EH (cell line): Measurements from ENCODE around the gene KCTD1.

ENCODE experiments used
- DNase-seq: peaks from one replicate; pipeline ENCODE4 v3.0.0-alpha.2; 2015; ENCODE audit warnings: low read depth

Gene KCTD1

DNA sequence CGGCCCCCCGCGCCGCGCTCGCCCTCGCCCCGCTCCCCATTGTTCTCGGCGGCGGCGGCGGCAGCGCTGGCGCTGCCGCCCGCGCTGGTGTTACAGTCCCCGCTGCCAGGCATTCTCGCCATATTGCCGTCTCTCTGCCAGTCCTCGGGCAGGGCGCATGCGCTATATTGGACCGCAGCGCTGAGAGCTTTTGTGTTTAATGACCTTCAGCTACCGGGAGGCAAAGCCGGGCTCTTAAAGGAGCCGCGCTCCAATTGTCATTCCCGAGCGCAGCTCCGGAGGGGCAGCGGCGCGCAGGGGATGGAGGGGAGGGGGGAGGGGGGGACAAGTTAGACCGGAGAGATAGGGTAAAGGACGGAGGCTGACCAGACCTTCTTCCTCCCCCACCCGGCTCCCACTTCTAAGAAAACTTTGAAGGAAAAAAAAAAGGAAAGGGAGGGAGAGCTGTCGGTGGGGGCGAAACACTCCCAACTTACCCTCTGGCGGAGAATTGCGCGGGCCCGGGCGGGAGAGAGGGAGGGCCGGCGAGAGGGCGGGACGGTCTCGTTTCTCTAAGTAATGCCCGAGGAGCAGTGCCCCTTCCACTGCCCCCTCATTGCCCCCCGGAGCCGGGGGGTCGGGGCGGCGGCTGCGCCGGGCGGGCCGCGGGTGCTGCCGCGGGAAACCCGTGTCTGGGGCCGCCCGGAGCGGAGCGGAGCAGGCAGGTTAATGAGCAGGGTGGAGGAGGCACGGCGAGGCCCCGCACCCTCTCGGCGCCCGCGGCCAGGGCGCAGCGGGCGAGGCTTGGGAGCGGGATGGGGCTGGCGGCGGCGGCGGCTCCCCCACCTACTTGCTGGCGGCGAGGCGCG lies at the start of gene KCTD1:
Gene KCTD1 (minus strand): TSS at position 139 of the 848 bp plus-strand sequence. CDS start 17 bp downstream, at position 122.
- peak; percentile 91 for DNase-seq

DNA sequence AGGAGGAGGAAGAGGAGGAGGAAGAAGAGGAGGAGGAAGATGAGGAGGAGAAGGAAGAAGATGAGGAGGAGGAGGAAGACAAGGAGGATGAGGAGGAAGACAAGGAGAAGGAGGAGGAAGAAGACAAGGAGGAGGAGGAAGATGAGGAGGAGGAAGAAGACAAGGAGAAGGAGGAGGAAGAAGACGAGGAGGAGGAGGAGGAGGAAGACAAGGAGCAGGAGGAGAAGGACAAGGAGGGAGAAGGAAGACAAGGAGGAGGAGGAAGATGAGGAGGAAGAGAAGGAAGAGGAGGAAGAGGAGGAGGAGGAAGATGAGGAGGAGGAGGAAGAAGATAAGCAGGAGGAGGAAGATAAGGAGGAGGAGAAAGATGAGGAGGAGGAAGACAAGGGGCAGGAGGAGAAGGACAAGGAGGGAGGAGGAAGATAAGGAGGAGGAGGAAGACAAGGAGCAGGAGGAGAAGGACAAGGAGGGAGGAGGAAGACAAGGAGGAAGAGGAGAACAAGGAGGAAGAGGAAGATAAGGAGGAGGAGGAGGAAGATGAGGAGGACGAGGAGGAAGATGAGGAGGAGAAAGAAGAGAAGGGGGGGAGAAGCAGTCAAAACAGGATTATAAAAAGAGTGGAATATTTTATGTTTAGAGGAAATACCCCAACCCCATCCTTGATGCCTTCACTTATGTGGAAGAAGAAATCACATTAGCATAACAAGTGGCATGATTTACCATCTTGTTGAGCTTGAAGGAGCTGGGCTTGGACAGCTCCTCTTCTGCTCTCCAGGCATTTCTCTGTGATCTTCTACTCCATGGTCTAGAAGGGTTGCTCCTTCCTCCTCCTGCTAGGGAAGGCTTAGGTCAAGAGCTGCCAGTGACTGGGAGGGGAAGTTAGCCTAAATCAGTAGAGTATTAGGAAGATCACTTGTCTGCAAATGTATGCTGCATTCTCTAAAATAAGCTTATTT lies 45.3 kb upstream of the KCTD1 start:
- no peak for DNase-seq

DNA sequence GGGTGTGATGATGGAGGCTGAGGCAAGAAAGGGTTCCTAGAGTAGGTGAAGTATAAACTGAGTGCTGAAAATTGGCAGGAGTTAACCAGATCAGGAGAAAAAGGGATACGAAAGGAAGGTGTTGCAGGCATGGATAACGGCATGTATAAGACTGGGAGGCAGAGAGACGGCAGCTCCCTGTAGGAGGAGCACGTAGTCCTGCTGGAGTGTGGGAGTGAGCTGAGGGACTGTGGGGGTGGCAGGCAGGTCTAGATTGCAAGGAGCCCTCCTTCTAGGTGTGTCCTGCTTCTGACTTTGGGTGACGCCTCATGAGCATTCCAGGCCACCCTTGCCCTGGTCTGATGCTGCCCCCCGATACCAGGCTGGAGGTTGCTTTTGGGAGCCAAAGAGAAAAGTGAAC lies 36.4 kb upstream of the KCTD1 start:
- DNase-seq = no peak

DNA sequence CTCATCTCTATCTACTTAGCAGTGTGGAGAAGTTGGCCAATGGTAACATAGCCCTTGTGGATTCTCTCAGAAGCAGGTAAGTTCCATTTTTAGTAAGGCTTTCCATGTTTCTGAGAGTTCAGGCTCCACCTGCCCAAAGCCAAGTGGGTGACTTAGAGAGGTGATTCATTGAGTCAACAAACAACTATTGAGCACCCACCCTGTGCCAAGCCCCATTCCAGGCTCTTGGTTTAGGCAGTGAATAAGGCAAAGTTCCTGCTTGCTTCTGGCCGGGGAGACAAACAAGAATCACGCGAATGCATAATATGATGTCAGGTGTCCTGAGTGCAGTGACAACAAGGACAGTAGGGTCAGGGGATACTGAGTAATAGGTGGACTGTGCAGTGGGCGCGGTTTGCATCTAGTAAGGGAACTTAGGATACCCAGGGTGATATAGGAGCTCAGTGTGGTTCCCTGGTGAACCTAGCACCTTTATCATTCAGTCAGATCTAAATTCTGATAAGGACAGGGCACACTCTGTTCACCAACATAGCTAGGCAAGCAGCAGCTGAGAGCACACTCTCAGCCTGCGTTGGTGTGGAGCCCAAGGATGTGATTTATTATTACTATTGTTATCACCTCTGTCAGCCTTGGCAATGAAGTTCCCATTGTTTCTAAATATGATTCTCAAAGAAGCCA lies 31.7 kb upstream of the KCTD1 start:
- DNase-seq = no peak

DNA sequence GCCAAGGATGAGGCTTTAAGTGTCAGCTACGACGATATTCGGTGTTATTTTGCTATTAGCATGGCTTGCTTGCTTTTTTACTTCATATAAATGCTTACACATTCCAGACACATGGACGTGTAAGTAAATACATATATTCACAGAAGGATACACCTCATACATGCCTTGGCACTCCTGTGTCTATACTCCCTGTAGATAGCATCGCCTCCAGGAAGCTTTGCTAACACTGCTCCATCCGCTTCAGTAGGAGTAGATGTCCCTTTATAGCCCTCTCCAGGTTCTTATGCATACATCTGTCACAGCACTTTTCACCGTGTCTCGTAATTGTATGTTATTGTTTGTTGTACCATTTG lies 27.5 kb upstream of the KCTD1 start:
- DNase-seq = no peak

DNA sequence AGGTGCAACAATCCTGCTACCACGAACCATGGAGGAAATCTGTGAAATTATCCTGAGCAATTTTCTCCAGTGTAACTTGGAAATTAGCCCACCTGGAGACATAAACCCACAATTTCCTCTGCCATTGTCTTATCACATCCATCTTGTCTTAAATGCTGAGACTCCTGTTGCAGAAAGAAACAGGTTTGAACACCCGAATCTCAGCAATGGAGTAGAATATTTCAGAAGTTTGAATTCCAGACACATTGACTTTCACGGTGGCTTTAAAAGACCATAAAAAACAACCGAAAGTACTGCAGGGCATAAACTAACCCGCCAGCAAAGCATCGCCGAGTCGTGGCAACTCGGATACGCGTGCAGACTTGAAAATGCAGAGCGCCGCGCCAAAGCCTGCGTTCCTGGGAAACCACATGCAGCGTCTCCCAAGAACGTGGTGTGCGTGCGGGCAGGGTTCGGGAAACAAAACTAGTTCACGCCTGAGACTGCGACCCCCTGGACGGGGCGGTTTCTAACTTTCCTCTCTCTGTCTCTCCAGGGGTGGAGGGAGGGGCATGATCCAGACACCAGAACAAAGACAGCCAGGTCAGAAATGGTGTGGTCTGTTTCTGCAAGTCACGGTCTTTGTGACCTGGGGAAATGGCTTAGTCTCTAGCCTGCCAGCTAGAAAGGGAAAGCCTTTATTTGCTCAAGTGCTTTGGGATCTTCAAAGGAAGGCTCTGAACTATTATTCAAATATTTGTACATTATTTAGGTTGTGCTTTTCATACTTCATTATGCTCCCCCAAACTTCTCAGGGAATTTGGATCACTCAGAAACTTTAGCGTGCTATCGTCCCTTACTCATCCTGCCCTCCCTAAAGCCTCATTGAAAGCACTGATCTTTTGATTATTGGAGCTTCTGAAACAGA lies 26.9 kb upstream of the KCTD1 start:
- peak; percentile 74 for DNase-seq

DNA sequence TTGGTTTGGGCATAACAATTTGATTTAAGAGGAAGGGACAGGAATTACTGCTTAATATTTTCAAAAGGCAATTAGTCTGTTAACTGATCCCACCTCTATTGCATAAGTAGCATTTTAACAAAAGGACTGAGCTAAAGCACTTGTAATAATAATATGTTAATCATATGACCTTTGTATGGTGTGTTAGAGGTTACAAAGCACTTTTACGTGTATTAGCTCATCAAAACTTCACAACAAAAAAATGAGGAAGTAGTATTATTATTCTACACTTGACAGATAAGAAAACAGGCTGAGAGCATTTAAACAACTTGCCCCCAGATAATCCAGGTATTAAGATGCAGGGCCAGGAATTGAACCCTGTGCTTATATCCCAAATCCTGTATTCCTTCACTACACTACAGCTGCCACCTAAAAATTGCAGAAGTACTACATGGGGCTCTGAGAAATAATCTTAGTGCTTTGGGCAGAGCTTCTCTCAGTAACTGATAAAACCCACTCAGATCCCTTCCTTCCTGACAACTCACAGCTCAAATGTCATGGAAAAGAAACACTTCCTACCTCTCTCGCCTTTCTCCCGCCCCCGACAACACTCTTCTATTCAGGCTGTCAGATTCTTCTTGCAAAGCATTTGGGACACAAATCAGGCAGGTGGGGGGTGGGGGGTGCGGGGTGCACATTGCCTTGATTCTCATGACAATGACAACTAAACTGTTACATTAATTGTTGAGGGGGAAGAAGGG lies 20.7 kb upstream of the KCTD1 start:
- no peak for DNase-seq

DNA sequence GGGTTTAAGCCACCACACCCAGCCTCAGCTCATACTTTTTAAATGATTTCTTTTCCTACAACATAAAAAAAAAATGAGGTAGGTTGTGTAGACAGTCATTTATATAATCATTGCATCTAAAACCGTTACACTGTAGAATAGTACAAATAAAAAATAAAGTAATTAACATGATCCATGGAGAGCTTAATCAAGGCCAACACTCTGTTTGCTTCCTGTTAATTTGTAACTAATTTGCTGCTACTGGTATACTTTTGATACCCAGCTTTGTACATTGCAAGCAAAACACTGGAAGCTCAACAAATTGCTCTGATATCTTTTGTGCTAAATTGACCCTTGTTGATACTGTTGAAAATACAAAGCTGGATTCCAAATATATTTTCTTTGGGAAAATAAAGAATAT lies 20.2 kb upstream of the KCTD1 start:
- DNase-seq = no peak

DNA sequence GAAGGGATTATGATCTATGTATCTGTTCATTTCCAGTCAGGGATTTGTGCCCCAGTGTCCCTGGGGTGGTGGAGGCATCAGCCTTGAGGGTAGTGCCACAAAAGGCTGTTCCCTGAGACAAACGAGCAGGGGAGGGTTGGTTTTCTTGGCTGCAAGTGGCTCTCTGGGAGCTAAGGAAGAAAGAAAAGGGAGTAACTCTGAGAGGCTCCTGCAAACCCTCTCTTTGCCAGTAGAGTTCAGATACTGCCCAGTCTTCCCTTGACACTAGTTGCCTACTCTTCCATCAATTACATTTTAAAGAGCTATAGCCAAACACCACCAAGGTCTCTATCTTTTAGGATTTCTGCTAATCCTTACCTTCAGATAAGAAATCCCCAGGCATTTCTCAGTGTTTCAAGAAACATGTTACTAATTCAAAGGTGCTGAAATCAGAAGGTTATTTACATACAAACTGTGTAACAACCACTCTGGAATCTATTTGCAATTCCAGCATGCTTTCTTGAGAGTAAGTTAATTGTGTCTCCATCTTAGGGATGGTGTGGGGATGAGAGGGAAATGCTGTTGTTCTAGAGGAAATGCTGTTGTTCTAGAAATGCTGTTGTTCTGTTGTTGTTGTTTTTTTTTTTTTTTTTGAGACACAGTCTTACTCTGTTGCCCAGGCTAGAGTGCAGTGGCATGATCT lies 18.7 kb upstream of the KCTD1 start:
- no peak for DNase-seq

DNA sequence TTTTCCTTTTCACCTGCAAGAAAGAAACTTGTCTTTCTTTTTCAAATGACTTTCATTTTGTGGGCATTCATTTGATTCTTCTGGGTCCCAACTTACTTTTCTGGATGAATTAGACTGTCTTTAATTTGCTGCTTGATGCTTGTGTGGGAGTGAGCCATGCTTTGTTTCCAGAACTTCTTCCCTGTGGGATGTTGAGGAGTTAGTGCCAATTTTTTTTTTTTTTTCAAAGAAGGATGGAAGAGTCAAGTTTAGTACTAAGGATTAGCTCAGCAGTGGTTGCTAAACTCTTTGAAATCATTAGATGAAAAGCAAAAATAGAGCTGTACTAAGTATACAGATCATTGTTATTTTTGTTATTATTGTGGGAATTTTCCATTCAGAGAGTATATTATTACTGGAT lies 17.2 kb upstream of the KCTD1 start:
- DNase-seq = no peak

DNA sequence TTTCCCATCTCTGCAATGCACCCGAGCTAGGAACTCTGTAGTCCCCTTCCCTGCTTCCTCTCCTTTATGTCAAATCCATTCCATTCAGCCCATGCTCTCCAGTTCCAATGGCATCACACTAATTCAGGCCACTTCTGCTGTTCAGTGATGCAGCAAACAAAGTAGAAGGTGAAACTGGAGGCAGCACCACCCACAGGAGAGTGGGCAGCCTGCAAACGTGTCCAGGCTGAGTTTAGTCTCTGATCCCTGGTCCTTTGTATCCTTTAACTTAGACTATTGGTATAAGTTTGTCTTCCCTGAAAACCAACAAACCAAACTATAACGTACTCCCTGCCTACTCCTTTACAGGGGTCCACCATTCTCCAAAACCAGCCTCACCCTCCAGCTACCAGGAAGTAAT lies 14.7 kb upstream of the KCTD1 start:
- DNase-seq = no peak

DNA sequence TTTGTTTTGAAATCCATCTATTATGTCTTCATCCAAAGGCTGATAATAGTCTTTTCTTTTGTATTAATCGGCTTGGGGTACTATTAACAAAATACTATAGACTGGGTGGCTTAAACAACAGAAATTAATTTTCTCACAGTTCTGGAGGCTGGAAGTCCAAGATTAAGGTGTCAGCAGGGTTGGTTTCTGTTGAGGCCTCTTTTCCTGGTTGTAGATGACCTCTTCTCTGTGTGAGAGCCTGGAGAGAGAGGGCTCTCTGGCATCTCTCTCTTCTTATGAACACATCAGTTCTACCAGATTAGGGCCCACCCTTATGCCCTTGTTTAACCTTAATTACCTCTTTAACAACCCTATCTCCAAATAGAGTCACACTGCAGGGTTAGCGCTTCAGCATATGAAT lies 14.2 kb upstream of the KCTD1 start:
- DNase-seq = no peak

DNA sequence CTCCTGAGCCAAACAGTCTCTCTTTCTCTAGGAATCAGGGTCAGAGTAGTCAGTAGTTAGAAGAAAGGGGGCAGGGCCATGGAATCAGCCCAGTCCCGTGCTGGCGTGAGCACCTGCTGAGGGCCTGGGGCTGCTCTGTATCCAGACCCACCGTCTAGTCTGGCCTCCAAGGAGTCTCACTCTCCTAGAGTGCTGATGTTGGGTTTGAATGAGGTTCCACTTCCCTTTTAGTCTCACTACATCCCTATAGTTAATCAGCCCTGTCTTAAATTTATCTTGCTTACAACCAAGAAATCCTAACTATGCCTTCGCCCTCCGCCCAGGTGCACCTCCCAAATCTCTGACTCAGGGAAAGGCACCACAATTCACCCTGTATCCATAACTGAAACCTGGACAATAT lies 13.4 kb upstream of the KCTD1 start:
- no peak for DNase-seq

DNA sequence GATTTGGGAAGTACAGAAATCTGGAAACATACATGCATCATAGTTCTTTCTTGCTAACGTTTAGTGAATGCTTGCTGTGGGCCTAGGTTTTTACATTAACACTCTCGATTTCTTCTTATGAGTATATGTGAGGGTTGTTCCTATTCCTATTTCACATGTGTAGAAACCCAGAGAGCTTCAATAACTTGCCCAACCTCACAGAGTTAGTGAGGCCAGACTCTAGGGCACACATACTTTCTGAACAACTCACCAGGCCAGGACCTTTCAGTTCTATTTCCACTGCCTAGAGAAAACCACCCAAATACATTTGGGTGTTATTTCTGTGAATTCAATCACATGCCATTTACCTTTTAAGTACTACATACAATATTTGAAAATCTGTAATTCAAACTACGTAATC lies 8.2 kb upstream of the KCTD1 start:
- peak; percentile 50 for DNase-seq

DNA sequence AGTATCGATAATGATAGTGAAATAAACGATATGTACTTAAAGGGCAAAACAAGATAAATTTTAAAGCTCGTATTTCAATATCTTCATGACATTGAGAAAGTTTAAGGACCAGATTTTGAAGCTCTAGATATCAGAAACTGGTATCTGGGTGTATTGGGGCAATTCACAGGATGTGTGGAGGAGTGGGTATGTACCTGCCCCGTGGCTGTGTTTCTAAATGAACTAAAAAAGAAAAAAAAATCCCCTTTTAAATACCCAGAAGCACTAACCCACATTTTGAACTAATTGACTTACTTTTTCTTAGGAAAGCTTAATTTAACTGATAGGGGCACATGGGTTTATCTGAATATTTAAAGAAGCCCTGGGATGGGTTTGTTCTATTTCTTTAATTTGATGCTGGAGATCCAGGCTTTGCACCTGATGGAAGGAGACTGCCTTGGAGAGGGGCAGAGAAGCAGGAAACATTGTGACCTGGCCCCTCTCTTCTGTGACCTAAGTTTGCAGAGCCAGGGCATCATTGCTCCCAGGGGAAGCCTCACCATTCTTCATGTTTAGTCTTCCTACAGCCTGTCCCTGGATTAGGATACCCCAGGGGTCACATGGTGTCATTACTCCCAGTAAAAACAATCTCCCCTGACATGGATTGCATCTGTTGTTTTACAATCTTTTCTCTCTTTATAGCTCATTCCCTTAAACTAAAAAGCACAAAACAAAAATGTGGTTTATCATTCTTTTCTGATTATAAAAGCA lies 7.6 kb upstream of the KCTD1 start:
- no peak for DNase-seq

DNA sequence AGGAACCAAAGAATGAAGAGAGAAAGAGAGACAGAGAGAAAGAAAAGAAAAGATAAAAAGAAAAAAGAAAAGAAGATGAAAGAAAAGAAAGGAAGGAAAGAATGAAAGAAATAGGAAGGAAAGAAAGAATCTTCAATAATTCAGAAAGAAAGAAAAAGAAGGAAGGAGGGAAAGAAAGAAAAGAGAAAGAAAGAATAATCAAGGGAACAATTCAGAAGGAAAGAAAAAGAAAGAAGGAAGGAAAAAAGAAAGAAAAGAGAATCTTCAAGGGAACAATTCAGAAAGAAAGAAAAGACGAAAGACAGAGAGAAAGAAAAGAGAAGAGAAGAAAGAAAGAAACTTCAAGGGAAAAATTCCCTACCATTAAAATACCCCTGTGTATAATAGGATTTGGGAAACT lies 5.6 kb upstream of the KCTD1 start:
- DNase-seq = no peak

DNA sequence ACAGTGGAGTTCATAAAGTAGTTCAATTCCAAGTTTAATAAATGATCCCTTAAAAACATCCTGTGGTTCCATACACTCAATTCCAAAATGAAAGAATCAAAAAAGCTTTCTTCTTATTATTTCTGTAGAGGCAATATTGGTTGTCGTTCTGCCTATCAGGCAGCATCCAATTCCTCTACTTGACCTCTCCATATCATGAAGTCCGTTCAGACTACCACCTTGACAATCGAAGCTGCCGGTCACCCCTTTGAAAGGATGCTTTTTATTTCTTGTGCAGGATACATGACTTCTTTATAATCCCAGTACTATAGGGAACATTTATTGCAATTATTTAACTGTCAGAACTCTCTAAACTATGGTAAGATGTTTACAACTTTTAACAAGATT lies 3.3 kb upstream of the KCTD1 start:
- no peak for DNase-seq

DNA sequence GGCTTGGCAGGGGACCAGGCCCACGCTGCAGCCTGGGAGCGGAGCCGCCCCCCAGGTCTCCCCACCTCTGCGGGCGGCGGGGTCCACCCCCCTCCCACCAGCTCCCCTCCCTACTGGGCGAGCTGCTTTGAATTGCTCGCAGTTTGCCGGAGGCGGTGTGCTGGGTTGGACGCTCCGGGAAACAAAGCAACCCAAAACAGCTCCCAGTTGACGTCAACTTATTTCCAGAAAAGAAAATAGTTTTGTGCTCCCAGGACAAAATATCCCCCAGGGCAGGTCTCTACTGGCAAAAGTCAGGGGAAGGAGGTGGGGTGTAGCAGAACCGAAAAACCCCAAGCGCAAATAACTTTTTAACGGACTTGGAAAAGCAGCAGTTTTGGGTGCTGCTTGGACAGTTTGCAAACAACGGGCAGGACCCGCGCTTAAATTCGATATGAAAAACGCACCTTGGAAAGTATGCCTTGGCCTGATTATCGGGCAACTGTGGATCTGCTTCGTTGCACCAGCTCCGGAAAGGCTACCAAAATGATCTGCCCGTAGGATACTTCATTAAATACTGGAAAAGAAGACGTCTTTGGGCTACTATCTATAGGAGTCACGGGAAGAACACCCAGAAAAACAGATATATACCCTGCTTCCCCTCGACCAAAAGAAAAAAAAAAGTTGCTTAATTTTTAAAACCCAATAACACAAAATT lies 2.8 kb upstream of the KCTD1 start:
- no peak for DNase-seq
